Skeletal muscle satellite cell (primary cell): ENCODE measurements around the gene SESN3. TPM values are rescaled to one million over a fixed set of nuclear protein-coding genes. Genes with fewer than 3 reads are reported as not detected.
"Not testable (repeated sequence)": the region's sequence is repeated elsewhere in the genome, so short reads cannot be mapped to it uniquely, and the experiment has no call there.

ENCODE experiments used
- H3K27me3 ChIP-seq: 2 replicates; pipeline ENCODE4 v1.7.0; 2013; ENCODE audit warnings: low read length; ENCODE audit not compliant: control insufficient read depth, insufficient read depth
- H3K36me3 ChIP-seq: 2 replicates; pipeline ENCODE4 v1.7.0; 2013; ENCODE audit warnings: mild to moderate bottlenecking, control low read depth, low read length; ENCODE audit not compliant: insufficient read depth
- H3K4me1 ChIP-seq: 2 replicates; pipeline ENCODE4 v1.7.0; 2013; ENCODE audit warnings: low read length; ENCODE audit not compliant: control insufficient read depth, insufficient read depth
- H3K4me2 ChIP-seq: 2 replicates; pipeline ENCODE4 v1.7.0; 2013; ENCODE audit warnings: mild to moderate bottlenecking, low read length
- H3K4me3 ChIP-seq: 2 replicates; pipeline ENCODE4 v1.7.0; 2013; ENCODE audit warnings: low read length
- H3K9ac ChIP-seq: 2 replicates; pipeline ENCODE4 v1.7.0; 2013; ENCODE audit warnings: mild to moderate bottlenecking, low read depth, low read length, moderate library complexity
- H3K9me3 ChIP-seq: replicated peaks from 2 replicates; pipeline ENCODE4 v1.7.0; 2013; ENCODE audit warnings: mild to moderate bottlenecking, control low read depth, low read length
- total RNA-seq: library from RNA; depleted of rRNA; stranded (reverse); fragments of >200 nt; gene quantifications from 2 replicates; pipeline ENCODE4 v1.2.3, GENCODE V29; 2012; rRNA removed

Gene SESN3
- 7.1 and 9.2 TPM in 2 replicates for total RNA-seq

GRCh38 chr11:95231127-95231880 is at the start of gene SESN3:
TSS of gene SESN3 (minus strand) at chr11:95231202. CDS start at chr11:95230860, 342 bp downstream.
- Histone ChIP-seq H3K9ac (peak within 1 kb of the TSS; percentile 64), H3K4me1 (peaks cover 20% of the 10 kb centered on the region)

GRCh38 chr11:95279921-95280868 is 49.2 kb upstream of the SESN3 start:
- no peaks in the 10 kb centered on the region for H3K4me1 ChIP-seq
- no peaks in the 10 kb centered on the region for H3K9me3 ChIP-seq
- no peak overlapping the region for H3K4me3 ChIP-seq
- H3K9ac ChIP-seq: no peak overlapping the region
- H3K4me2 ChIP-seq: no peak overlapping the region
- no peaks in the 10 kb centered on the region for H3K36me3 ChIP-seq
- peaks cover 23% of the 10 kb centered on the region for H3K27me3 ChIP-seq

More at GRCh38 chr11:95231127-95231880, at the start of gene SESN3:
- no peaks in the 10 kb centered on the region for H3K9me3 ChIP-seq
- H3K4me2 ChIP-seq: peak within 1 kb of the TSS; percentile 96
- peak within 1 kb of the TSS; percentile 79 for H3K4me3 ChIP-seq
- H3K27me3 ChIP-seq: no peaks in the 10 kb centered on the region
- no peaks in the 10 kb centered on the region for H3K36me3 ChIP-seq

- Histone ChIP-seq H3K27me3 (peaks cover 7% of the 10 kb centered on the region), H3K9ac (no peak overlapping the region), H3K9me3 (no peaks in the 10 kb centered on the region), H3K4me1 (no peaks in the 10 kb centered on the region), H3K4me3 (no peak overlapping the region), H3K4me2 (no peak overlapping the region), H3K36me3 (no peaks in the 10 kb centered on the region)
These were observed 46.9 kb upstream of the SESN3 start for GRCh38 chr11:95277868-95278267.

- no peaks in the 10 kb centered on the region for H3K9me3 ChIP-seq
- no peak overlapping the region for H3K4me2 ChIP-seq
- H3K27me3 ChIP-seq: peaks cover 9% of the 10 kb centered on the region
- H3K36me3 ChIP-seq: no peaks in the 10 kb centered on the region
- H3K9ac ChIP-seq: no peak overlapping the region
- H3K4me3 ChIP-seq: no peak overlapping the region
- H3K4me1 ChIP-seq: no peaks in the 10 kb centered on the region
These were observed 45.1 kb upstream of the SESN3 start for GRCh38 chr11:95276139-95276538.

- H3K9ac ChIP-seq, H3K27me3 ChIP-seq, H3K36me3 ChIP-seq, H3K4me1 ChIP-seq, H3K4me2 ChIP-seq, H3K4me3 ChIP-seq, H3K9me3 ChIP-seq: not testable (repeated sequence)
These were observed 42.6 kb upstream of the SESN3 start for GRCh38 chr11:95273618-95274017.

- Histone ChIP-seq H3K4me2 (no peak overlapping the region), H3K9ac (no peak overlapping the region), H3K27me3 (peaks cover 9% of the 10 kb centered on the region), H3K36me3 (no peaks in the 10 kb centered on the region), H3K9me3 (no peaks in the 10 kb centered on the region), H3K4me1 (peaks cover 10% of the 10 kb centered on the region), H3K4me3 (no peak overlapping the region)
These were observed 38.2 kb upstream of the SESN3 start for GRCh38 chr11:95269036-95269819.

GRCh38 chr11:95268391-95268790 is 37.4 kb upstream of the SESN3 start:
- Histone ChIP-seq H3K9me3 (no peaks in the 10 kb centered on the region), H3K4me1 (peaks cover 10% of the 10 kb centered on the region), H3K4me3 (no peak overlapping the region), H3K27me3 (peaks cover 9% of the 10 kb centered on the region), H3K9ac (no peak overlapping the region), H3K4me2 (no peak overlapping the region), H3K36me3 (no peaks in the 10 kb centered on the region)

GRCh38 chr11:95267601-95268213 is 36.7 kb upstream of the SESN3 start:
- Histone ChIP-seq H3K4me2 (no peak overlapping the region), H3K4me3 (no peak overlapping the region), H3K36me3 (no peaks in the 10 kb centered on the region), H3K27me3 (peaks cover 9% of the 10 kb centered on the region), H3K9ac (no peak overlapping the region), H3K9me3 (no peaks in the 10 kb centered on the region), H3K4me1 (peaks cover 10% of the 10 kb centered on the region)

GRCh38 chr11:95266751-95267374 is 35.9 kb upstream of the SESN3 start:
- Histone ChIP-seq H3K36me3 (no peaks in the 10 kb centered on the region), H3K9me3 (no peaks in the 10 kb centered on the region), H3K9ac (no peak overlapping the region), H3K4me2 (no peak overlapping the region), H3K4me1 (peaks cover 10% of the 10 kb centered on the region), H3K4me3 (no peak overlapping the region), H3K27me3 (peaks cover 6% of the 10 kb centered on the region)

GRCh38 chr11:95264881-95265280 is 33.9 kb upstream of the SESN3 start:
- no peaks in the 10 kb centered on the region for H3K27me3 ChIP-seq

More at GRCh38 chr11:95264881-95265280, 33.9 kb upstream of the SESN3 start:
- Histone ChIP-seq H3K4me1 (peaks cover 10% of the 10 kb centered on the region), H3K9ac (no peak overlapping the region), H3K4me2 (no peak overlapping the region), H3K9me3 (no peaks in the 10 kb centered on the region), H3K36me3 (no peaks in the 10 kb centered on the region), H3K4me3 (no peak overlapping the region)
